ENCODE results near the gene SPOCK3. TPM values are rescaled to one million over a fixed set of nuclear protein-coding genes. Genes with fewer than 3 reads are reported as not detected.

Gene SPOCK3
- total RNA-seq, 2 experiments from 2014 or later, result not detected

DNA sequence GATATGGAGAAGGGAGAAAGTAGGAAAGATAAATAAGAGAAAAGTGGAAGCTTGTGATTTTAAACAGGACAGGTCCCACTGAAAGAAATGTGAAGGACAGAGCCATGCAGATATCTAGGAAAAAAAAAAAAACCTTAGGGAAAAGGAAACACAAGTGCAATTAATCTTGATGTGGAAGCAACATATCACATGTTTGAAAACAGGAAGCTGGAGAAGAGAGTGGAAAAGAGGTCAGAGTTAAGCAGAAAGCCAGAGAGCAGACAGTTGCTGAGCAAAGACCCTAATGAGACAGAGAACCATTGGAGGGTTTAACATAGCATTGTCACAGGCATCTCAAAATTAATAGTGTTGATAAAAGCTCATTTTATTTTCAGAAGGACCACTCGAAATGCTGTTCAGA lies 89.7 kb downstream of the SPOCK3 start:
- CTCF ChIA-PET, result no interaction called here
- Mint-ChIP-seq H3K4me1 (ENCODE audit: low read depth) (no peaks in the 10 kb centered on the region), H3K4me3 (no peak overlapping the region), H3K36me3 (ENCODE audit: low read depth) (no peaks in the 10 kb centered on the region), H3K27me3 (ENCODE audit: low read depth) (no peaks in the 10 kb centered on the region), H3K9me3 (peaks cover 3% of the 10 kb centered on the region), H3K27ac (no peak overlapping the region)
- no peak for DNase-seq
- intact Hi-C loops (cut with micrococcal nuclease), result no loop called here

DNA sequence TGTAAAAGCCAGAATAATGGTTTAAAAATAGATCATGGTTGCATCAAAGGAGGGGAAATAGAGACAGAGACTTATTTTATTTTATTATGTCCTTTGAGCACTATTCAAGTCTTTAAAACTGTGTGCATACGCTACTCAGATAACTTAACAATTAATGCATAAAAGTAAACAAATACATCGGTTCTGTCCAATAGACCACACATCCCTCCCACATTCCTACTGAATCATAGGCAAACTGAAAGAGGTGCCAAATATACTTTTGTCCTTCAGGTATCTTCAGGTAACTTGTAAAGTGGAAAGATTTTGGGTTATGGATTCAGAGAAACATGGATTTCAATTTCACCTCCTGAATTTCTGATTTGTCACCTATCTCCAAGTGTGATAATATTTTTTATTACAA lies 91.3 kb downstream of the SPOCK3 start:
- DNase-seq, result no peak
- Mint-ChIP-seq H3K27ac (no peak overlapping the region), H3K9me3 (peaks cover 3% of the 10 kb centered on the region), H3K27me3 (ENCODE audit: low read depth) (no peaks in the 10 kb centered on the region), H3K4me3 (no peak overlapping the region), H3K36me3 (ENCODE audit: low read depth) (no peaks in the 10 kb centered on the region), H3K4me1 (ENCODE audit: low read depth) (no peaks in the 10 kb centered on the region)
- CTCF ChIA-PET, result interaction anchor here (0.5 kb wide), 1 partner anchor 13 kb away, joined by 3 read pairs; no protein-coding TSS in a partner anchor
- intact Hi-C loops (cut with micrococcal nuclease), result no loop called here

DNA sequence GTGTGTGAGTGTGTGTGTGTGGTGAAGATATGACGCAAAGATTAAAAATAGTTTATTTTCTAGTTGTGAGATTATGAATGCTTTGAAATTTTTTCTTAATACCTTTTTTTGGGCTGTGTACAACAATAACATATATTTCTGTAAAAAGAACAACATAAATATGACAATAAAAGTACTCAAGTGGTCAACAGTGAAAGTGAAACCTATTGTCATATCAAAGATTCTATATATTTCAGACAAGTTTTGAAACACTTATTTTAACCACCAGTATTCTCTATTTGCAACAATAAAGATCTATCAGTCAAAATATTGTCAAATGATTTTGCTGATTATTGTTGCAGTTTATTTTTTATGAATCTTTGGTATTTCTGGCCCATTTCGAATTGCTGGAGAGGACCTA lies 98.0 kb downstream of the SPOCK3 start:
- no peaks in the 10 kb centered on the region for H3K36me3 Mint-ChIP-seq (ENCODE audit: low read depth)
- H3K4me1 Mint-ChIP-seq (ENCODE audit: low read depth), result no peaks in the 10 kb centered on the region
- H3K27me3 Mint-ChIP-seq (ENCODE audit: low read depth), result no peaks in the 10 kb centered on the region
- intact Hi-C loops (cut with micrococcal nuclease), result no loop called here
- peaks cover 4% of the 10 kb centered on the region for H3K9me3 Mint-ChIP-seq
- DNase-seq, result no peak
- no peak overlapping the region for H3K27ac Mint-ChIP-seq
- no peak overlapping the region for H3K4me3 Mint-ChIP-seq
- CTCF ChIA-PET, result no interaction called here

- no peaks in the 10 kb centered on the region for H3K36me3 Mint-ChIP-seq (ENCODE audit: low read depth)
- CTCF ChIA-PET, result no interaction called here
- H3K27ac Mint-ChIP-seq, result no peak overlapping the region
- intact Hi-C loops (cut with micrococcal nuclease), result no loop called here
- H3K9me3 Mint-ChIP-seq, result peaks cover 3% of the 10 kb centered on the region
- no peak overlapping the region for H3K4me3 Mint-ChIP-seq
- H3K27me3 Mint-ChIP-seq (ENCODE audit: low read depth), result no peaks in the 10 kb centered on the region
- no peak for DNase-seq
- no peaks in the 10 kb centered on the region for H3K4me1 Mint-ChIP-seq (ENCODE audit: low read depth)
These were observed 105.1 kb downstream of the SPOCK3 start for GRCh38 chr4:167129146-167129545.

GRCh38 chr4:167119392-167119791 lies 114.9 kb downstream of the SPOCK3 start:
- Mint-ChIP-seq H3K27me3 (ENCODE audit: low read depth) (no peaks in the 10 kb centered on the region), H3K36me3 (ENCODE audit: low read depth) (no peaks in the 10 kb centered on the region), H3K27ac (no peak overlapping the region), H3K4me1 (ENCODE audit: low read depth) (no peaks in the 10 kb centered on the region), H3K9me3 (peaks cover 2% of the 10 kb centered on the region), H3K4me3 (no peak overlapping the region)
- intact Hi-C loops (cut with micrococcal nuclease), result no loop called here
- DNase-seq, result no peak
- CTCF ChIA-PET, result no interaction called here

DNA sequence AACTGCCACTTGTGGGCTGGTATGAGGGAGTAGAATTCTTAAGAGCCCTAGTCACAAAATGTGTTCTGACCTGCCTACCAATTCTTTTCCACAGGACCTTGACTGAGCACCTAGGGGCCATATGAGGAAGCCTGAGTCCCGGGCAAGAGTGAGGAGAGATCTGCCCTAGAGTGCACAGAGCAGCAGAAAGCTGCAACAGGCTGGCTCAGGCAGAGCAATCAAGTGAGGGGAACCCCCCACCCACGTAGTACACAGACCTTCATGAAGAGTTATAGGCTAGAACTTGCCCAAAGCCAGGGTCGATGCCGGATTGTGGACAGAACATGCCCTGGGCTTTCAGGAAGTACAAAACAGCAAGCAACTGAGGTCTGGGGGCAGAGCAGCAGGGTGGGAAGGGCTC lies 117.0 kb downstream of the SPOCK3 start:
- Mint-ChIP-seq H3K36me3 (ENCODE audit: low read depth) (no peaks in the 10 kb centered on the region), H3K27me3 (ENCODE audit: low read depth) (no peaks in the 10 kb centered on the region), H3K9me3 (peaks cover 2% of the 10 kb centered on the region), H3K4me1 (ENCODE audit: low read depth) (no peaks in the 10 kb centered on the region), H3K4me3 (no peak overlapping the region), H3K27ac (no peak overlapping the region)
- no peak for DNase-seq
- intact Hi-C loops (cut with micrococcal nuclease), result no loop called here
- CTCF ChIA-PET, result no interaction called here

GRCh38 chr4:167114416-167114971 lies 119.8 kb downstream of the SPOCK3 start:
- Mint-ChIP-seq H3K9me3 (peaks cover 2% of the 10 kb centered on the region), H3K27ac (no peak overlapping the region), H3K4me3 (no peak overlapping the region), H3K36me3 (ENCODE audit: low read depth) (no peaks in the 10 kb centered on the region), H3K4me1 (ENCODE audit: low read depth) (no peaks in the 10 kb centered on the region), H3K27me3 (ENCODE audit: low read depth) (no peaks in the 10 kb centered on the region)
- CTCF ChIA-PET, result interaction anchor here (0.6 kb wide), 1 partner anchor 19 kb away, joined by 3 read pairs; no protein-coding TSS in a partner anchor
- intact Hi-C loops (cut with micrococcal nuclease), result no loop called here
- DNase-seq, result no peak

- intact Hi-C loops (cut with micrococcal nuclease), result no loop called here
- no peaks in the 10 kb centered on the region for H3K4me1 Mint-ChIP-seq (ENCODE audit: low read depth)
- no peaks in the 10 kb centered on the region for H3K36me3 Mint-ChIP-seq (ENCODE audit: low read depth)
- H3K27ac Mint-ChIP-seq, result no peak overlapping the region
- CTCF ChIA-PET, result interaction anchor here (0.6 kb wide), 1 partner anchor 1064 kb away, joined by 6 read pairs; no protein-coding TSS in a partner anchor
- H3K9me3 Mint-ChIP-seq, result peaks cover 2% of the 10 kb centered on the region
- no peak for DNase-seq
- no peak overlapping the region for H3K4me3 Mint-ChIP-seq
- no peaks in the 10 kb centered on the region for H3K27me3 Mint-ChIP-seq (ENCODE audit: low read depth)
These were observed 122.7 kb downstream of the SPOCK3 start for GRCh38 chr4:167111622-167112021.

GRCh38 chr4:167111092-167111491 lies 123.2 kb downstream of the SPOCK3 start:
- peaks cover 2% of the 10 kb centered on the region for H3K9me3 Mint-ChIP-seq
- no peaks in the 10 kb centered on the region for H3K27me3 Mint-ChIP-seq (ENCODE audit: low read depth)
- H3K4me3 Mint-ChIP-seq, result no peak overlapping the region
- H3K27ac Mint-ChIP-seq, result no peak overlapping the region
- H3K4me1 Mint-ChIP-seq (ENCODE audit: low read depth), result no peaks in the 10 kb centered on the region
- no peak for DNase-seq
- CTCF ChIA-PET, result interaction anchor here (0.6 kb wide), 1 partner anchor 1064 kb away, joined by 6 read pairs; no protein-coding TSS in a partner anchor
- no peaks in the 10 kb centered on the region for H3K36me3 Mint-ChIP-seq (ENCODE audit: low read depth)
- intact Hi-C loops (cut with micrococcal nuclease), result no loop called here

DNA sequence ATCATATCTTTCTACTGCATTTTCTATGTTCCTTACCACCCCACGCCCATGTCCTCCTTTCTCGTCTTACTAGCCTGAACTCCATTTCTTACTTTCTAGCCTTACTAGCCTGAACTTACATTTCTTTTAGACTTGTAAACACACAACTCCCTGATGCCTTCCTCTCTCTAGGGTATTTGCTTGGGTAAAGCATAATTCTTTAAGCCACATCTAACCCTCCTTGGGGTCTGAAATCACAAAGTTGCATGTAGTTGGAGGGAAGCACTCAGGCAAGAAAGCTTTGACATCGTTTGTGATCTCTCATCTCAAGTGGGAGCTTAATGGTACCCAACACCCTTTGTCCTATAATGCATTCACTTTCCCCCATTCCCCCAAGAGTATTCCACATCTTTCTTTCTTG lies 124.4 kb downstream of the SPOCK3 start:
- Mint-ChIP-seq H3K36me3 (ENCODE audit: low read depth) (no peaks in the 10 kb centered on the region), H3K4me3 (no peak overlapping the region), H3K27me3 (ENCODE audit: low read depth) (no peaks in the 10 kb centered on the region), H3K4me1 (ENCODE audit: low read depth) (no peaks in the 10 kb centered on the region), H3K9me3 (peaks cover 2% of the 10 kb centered on the region), H3K27ac (no peak overlapping the region)
- no peak for DNase-seq
- CTCF ChIA-PET, result no interaction called here
- intact Hi-C loops (cut with micrococcal nuclease), result no loop called here

DNA sequence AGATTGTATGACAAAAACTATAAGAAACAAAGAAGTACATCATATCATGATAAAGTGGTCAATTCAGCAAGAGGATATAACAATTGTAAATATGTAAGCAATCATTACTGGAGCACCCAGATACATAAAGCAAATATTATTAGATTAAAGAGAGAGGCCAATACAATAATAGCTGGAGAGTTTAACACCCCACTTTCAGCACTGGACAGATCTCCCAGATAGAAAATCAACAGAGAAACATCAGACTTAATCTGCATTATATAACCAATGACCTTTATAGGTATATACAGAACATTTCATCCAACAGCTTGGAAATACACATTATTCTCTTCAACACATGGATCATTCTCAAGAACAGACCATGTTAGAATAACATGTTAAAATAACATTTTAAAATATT lies 128.4 kb downstream of the SPOCK3 start:
- H3K27ac Mint-ChIP-seq, result no peak overlapping the region
- no peak for DNase-seq
- H3K27me3 Mint-ChIP-seq (ENCODE audit: low read depth), result no peaks in the 10 kb centered on the region
- H3K4me1 Mint-ChIP-seq (ENCODE audit: low read depth), result no peaks in the 10 kb centered on the region
- intact Hi-C loops (cut with micrococcal nuclease), result no loop called here
- peaks cover 6% of the 10 kb centered on the region for H3K9me3 Mint-ChIP-seq
- CTCF ChIA-PET, result no interaction called here
- H3K4me3 Mint-ChIP-seq, result no peak overlapping the region
- no peaks in the 10 kb centered on the region for H3K36me3 Mint-ChIP-seq (ENCODE audit: low read depth)

GRCh38 chr4:167102475-167102874 lies 131.8 kb downstream of the SPOCK3 start:
- Mint-ChIP-seq H3K9me3 (peaks cover 8% of the 10 kb centered on the region), H3K4me1 (ENCODE audit: low read depth) (no peaks in the 10 kb centered on the region), H3K4me3 (no peak overlapping the region), H3K27ac (no peak overlapping the region), H3K27me3 (ENCODE audit: low read depth) (no peaks in the 10 kb centered on the region), H3K36me3 (ENCODE audit: low read depth) (no peaks in the 10 kb centered on the region)
- no peak for DNase-seq
- intact Hi-C loops (cut with micrococcal nuclease), result no loop called here
- CTCF ChIA-PET, result no interaction called here

DNA sequence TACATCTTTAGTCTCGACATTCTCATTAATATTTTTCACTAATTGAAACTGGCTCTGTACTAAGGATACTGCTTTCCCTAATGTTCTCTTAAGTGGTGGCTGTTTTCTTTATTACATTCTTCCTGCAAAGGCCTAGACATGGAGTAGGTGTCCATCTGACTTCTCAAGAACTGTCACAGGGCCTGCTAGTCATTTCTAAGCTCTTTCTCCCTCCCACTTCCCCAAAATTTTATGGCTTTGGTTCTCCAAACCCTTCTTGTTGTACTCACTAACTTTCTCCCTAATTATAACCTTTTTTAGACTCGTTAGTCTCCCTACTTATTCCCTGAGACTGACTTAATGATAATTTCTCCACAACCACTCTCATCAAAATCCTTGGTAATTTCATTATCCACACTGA lies 133.3 kb downstream of the SPOCK3 start:
- H3K27ac Mint-ChIP-seq, result no peak overlapping the region
- H3K9me3 Mint-ChIP-seq, result peaks cover 6% of the 10 kb centered on the region
- no peak overlapping the region for H3K4me3 Mint-ChIP-seq
- CTCF ChIA-PET, result no interaction called here
- H3K27me3 Mint-ChIP-seq (ENCODE audit: low read depth), result no peaks in the 10 kb centered on the region
- no peak for DNase-seq
- H3K4me1 Mint-ChIP-seq (ENCODE audit: low read depth), result no peaks in the 10 kb centered on the region
- no peaks in the 10 kb centered on the region for H3K36me3 Mint-ChIP-seq (ENCODE audit: low read depth)
- intact Hi-C loops (cut with micrococcal nuclease), result no loop called here

Measured in activated naive CD4-positive, alpha-beta T cell treated with anti-CD3 and anti-CD28 coated beads for 36 hours (primary cell).